Trophoblast cell (in vitro differentiated cells and primary cell): ENCODE data around the gene CSF3R.
A peak's percentile ranks its signal among the peaks of the same experiment; 100 is the strongest.
"Not testable (repeated sequence)": the region's sequence is repeated elsewhere in the genome, so short reads cannot be mapped to it uniquely, and the experiment has no call there.

Experiments used
- DNase-seq, 2 donors: peaks; one replicate each; pipeline ENCODE4 v3.0.0-alpha.2; 2016
- H2AFZ ChIP-seq: 2 replicates; pipeline ENCODE4 v1.6.1; 2013; ENCODE audit warnings: low read length, moderate library complexity, mild to moderate bottlenecking; ENCODE audit not compliant: insufficient read depth, poor library complexity
- H2AK5ac ChIP-seq: 2 replicates; pipeline ENCODE4 v1.6.1; 2013; ENCODE audit warnings: mild to moderate bottlenecking, low read length
- H2BK120ac ChIP-seq: 2 replicates; pipeline ENCODE4 v1.6.1; 2013; ENCODE audit warnings: low read length, mild to moderate bottlenecking, moderate library complexity; ENCODE audit not compliant: insufficient read depth, poor library complexity
- H2BK12ac ChIP-seq: 2 replicates; pipeline ENCODE4 v1.6.1; 2013; ENCODE audit warnings: mild to moderate bottlenecking, low read length, moderate library complexity
- H2BK5ac ChIP-seq: 2 replicates; pipeline ENCODE4 v1.6.1; 2013; ENCODE audit warnings: low read length, low read depth, moderate library complexity, mild to moderate bottlenecking; ENCODE audit not compliant: poor library complexity
- H3K14ac ChIP-seq: 2 replicates; pipeline ENCODE4 v1.6.1; 2013; ENCODE audit warnings: mild to moderate bottlenecking, low read length
- H3K18ac ChIP-seq: 2 replicates; pipeline ENCODE4 v1.6.1; 2013; ENCODE audit warnings: mild to moderate bottlenecking, low read length
- H3K23ac ChIP-seq: 2 replicates; pipeline ENCODE4 v1.6.1; 2013; ENCODE audit warnings: low read length
- H3K27ac ChIP-seq: 2 replicates; pipeline ENCODE4 v1.5.1; 2013; ENCODE audit warnings: low read depth, mild to moderate bottlenecking, inconsistent platforms, low read length, moderate library complexity
- H3K27me3 ChIP-seq: 2 replicates; pipeline ENCODE4 v1.6.1; 2013; ENCODE audit warnings: inconsistent platforms, mild to moderate bottlenecking, low read length, moderate library complexity; ENCODE audit not compliant: insufficient read depth
- H3K36me3 ChIP-seq, 2 experiments: 1 replicate in 1 of 2; 2 replicates in 1 of 2; pipeline ENCODE4 v1.6.1; 2013; ENCODE audit warnings: low read length in 2 of 2, mild to moderate bottlenecking in 2 of 2, moderate library complexity in 1 of 2; ENCODE audit not compliant: insufficient read depth in 2 of 2, control insufficient read depth in 1 of 2
- H3K4ac ChIP-seq: 2 replicates; pipeline ENCODE4 v1.6.1; 2013; ENCODE audit warnings: low read depth, mild to moderate bottlenecking, low read length, moderate library complexity
- H3K4me1 ChIP-seq, 2 experiments: 1 replicate in 1 of 2; 2 replicates in 1 of 2; pipeline ENCODE4 v1.6.1; 2013; ENCODE audit warnings: low read length in 2 of 2, mild to moderate bottlenecking in 2 of 2, moderate library complexity in 1 of 2; ENCODE audit not compliant: insufficient read depth in 2 of 2, control insufficient read depth in 1 of 2
- H3K4me2 ChIP-seq: 2 replicates; pipeline ENCODE4 v1.6.1; 2013; ENCODE audit warnings: inconsistent platforms, mild to moderate bottlenecking, low read length, moderate library complexity
- H3K4me3 ChIP-seq: 2 replicates; pipeline ENCODE4 v1.5.1; 2013; ENCODE audit warnings: mild to moderate bottlenecking, low read depth, low read length, inconsistent platforms
- H3K79me1 ChIP-seq: one replicate; pipeline ENCODE4 v1.6.1; 2013; ENCODE audit warnings: low read length
- H3K79me2 ChIP-seq: 2 replicates; pipeline ENCODE4 v1.6.1; 2013; ENCODE audit warnings: low read length, mild to moderate bottlenecking; ENCODE audit not compliant: control insufficient read depth, insufficient read depth, poor library complexity
- H3K9ac ChIP-seq: 2 replicates; pipeline ENCODE4 v1.6.1; 2013; ENCODE audit warnings: mild to moderate bottlenecking, low read length
- H3K9me3 ChIP-seq: 2 replicates; pipeline ENCODE4 v1.6.1; 2013; ENCODE audit warnings: low read depth, mild to moderate bottlenecking, control low read depth, inconsistent platforms, low read length; ENCODE audit not compliant: insufficient read depth
- H4K12ac ChIP-seq: 2 replicates; pipeline ENCODE4 v1.6.1; 2013; ENCODE audit warnings: low read depth, mild to moderate bottlenecking, low read length, moderate library complexity
- H4K8ac ChIP-seq: 2 replicates; pipeline ENCODE4 v1.6.1; 2013; ENCODE audit warnings: low read depth, mild to moderate bottlenecking, low read length, moderate library complexity
- H4K91ac ChIP-seq: one replicate; pipeline ENCODE4 v1.6.1; 2013; ENCODE audit warnings: low read depth, mild to moderate bottlenecking, low read length, moderate library complexity
- WGBS: extraction: QIAGEN DNeasy Blood & Tissue Kit; methylation state at CpG from one replicate; pipeline ENCODE4 v1.1.7; 2013; ENCODE audit warnings: missing lambda C conversion rate; ENCODE audit not compliant: insufficient read length, insufficient coverage; ENCODE audit errors: extremely low coverage; 5-methylcytosine and 5-hydroxymethylcytosine counted together

The CSF3R gene

DNA sequence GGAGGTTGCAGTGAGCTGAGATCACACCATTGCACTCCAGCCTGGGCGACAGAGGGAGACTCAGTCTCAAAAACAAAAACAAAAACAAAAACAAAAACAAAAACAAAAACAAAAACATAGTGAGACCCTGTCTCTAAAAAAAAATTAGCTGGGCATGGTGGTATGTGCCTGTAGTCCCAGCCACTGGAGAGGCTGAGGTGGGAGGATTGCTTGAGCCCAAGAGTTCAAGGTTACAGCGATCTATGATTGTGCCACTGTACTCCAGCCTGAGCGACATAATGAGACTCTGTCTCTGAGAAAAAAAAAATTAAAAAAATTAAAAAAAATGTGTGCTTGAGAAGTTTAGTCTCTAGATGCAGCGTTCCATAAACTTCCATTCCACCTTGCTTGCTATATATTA, 19.2 kb upstream of the CSF3R start:
- H3K23ac ChIP-seq, H3K9ac ChIP-seq, H4K12ac ChIP-seq, H3K18ac ChIP-seq, H2BK120ac ChIP-seq, H3K4me3 ChIP-seq, H3K9me3 ChIP-seq, H2AK5ac ChIP-seq, H3K27ac ChIP-seq, H2BK5ac ChIP-seq, H3K4me2 ChIP-seq, H4K91ac ChIP-seq, H3K14ac ChIP-seq, H3K36me3 ChIP-seq, H3K79me2 ChIP-seq, H3K79me1 ChIP-seq, H2BK12ac ChIP-seq, H2AFZ ChIP-seq, H4K8ac ChIP-seq, H3K4me1 ChIP-seq, H3K4ac ChIP-seq, DNase-seq, H3K27me3 ChIP-seq: not testable (repeated sequence)
- WGBS: no CpG with 5 or more reads among the region's 4 CpGs

DNA sequence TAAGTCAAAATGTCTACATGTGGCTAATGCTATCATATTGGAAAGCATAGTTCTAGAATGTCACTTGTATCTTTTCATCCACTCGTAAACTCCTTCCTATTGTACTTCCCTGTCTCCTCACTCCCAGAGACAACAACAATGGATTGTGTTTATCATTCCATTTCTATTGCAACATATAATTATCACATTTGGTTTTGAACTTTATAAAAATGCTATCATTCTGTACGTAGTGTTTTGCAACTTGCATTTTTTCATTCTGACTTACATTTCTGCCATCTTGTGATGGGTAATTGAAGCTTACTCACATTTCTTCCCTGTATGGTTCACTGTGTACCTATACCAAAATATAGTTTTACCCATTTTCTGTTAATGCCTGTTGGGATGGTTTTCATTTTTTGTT, 14.5 kb upstream of the CSF3R start:
- Histone ChIP-seq H3K4me3 (no peak overlapping the region), H2AFZ (no peak overlapping the region), H3K4me1 (no peaks in the 10 kb centered on the region), H3K27ac (no peak overlapping the region), H2AK5ac (no peak overlapping the region), H2BK120ac (no peak overlapping the region), H3K9ac (no peak overlapping the region), H3K79me1 (no peaks in the 10 kb centered on the region), H3K36me3 (no peaks in the 10 kb centered on the region), H3K9me3 (no peaks in the 10 kb centered on the region), H4K91ac (no peak overlapping the region), H3K4ac (no peak overlapping the region), H4K8ac (no peak overlapping the region), H3K14ac (no peak overlapping the region), H3K79me2 (no peaks in the 10 kb centered on the region), H4K12ac (no peak overlapping the region), H3K4me2 (no peak overlapping the region), H3K27me3 (no peaks in the 10 kb centered on the region), H3K23ac (no peak overlapping the region), H2BK5ac (no peak overlapping the region), H3K18ac (no peak overlapping the region), H2BK12ac (no peak overlapping the region)
- DNase-seq: peak in 1 of 2 donors; percentile 93
- no CpG with 5 or more reads among the region's 2 CpGs for WGBS

DNA sequence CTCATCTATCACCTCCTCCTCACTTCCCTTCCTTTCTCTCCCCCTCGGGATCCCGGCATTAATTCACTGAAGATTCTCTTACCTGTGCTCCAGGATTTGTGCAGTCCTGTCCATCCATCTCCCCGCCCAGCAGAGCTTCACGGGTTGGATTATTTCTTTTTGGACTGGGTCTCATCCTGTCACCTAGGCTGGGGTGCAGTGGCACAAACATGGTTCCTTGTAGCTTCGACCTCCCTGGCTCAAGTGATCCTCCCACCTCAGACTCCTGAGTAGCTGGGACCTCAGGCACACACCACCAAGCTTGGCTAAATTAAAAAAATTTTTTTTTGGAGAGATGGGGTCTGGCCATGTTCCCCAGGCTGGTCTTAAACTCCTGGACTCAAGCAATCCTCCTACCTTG, 12.3 kb upstream of the CSF3R start:
- Histone ChIP-seq H3K27me3 (no peaks in the 10 kb centered on the region), H4K8ac (no peak overlapping the region), H3K4me2 (no peak overlapping the region), H3K79me1 (no peaks in the 10 kb centered on the region), H2BK12ac (no peak overlapping the region), H3K9ac (no peak overlapping the region), H2AFZ (no peak overlapping the region), H3K79me2 (no peaks in the 10 kb centered on the region), H3K23ac (no peak overlapping the region), H4K12ac (no peak overlapping the region), H3K9me3 (no peaks in the 10 kb centered on the region), H3K14ac (no peak overlapping the region), H4K91ac (no peak overlapping the region), H3K18ac (no peak overlapping the region), H3K27ac (no peak overlapping the region), H2AK5ac (no peak overlapping the region), H2BK5ac (no peak overlapping the region), H2BK120ac (no peak overlapping the region), H3K4me3 (no peak overlapping the region), H3K4me1 (no peaks in the 10 kb centered on the region), H3K4ac (no peak overlapping the region), H3K36me3 (no peaks in the 10 kb centered on the region)
- WGBS: 83% methylated on average over 1 of the region's 5 CpGs
- DNase-seq: no peak

DNA sequence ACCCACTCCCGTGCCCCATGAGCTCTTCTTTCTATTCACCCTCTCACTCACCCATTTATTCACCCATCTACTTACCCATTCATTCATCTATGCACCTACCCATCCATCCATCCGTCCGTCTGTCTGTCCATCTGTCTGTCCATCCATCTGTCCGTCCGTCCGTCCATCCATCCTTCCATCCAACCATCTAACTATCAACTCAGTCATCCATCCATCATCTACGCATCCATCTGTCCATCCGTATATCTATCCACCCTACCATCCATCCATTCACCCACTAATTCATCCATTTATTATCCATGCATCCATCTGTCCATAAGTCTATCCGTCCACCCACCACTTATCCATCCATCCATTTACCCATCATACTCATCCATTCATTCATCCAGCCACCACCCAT, 10.8 kb upstream of the CSF3R start:
- no peak overlapping the region for H2AFZ ChIP-seq
- H3K79me1 ChIP-seq: no peaks in the 10 kb centered on the region
- no peak overlapping the region for H3K23ac ChIP-seq
- H3K27ac ChIP-seq: no peak overlapping the region
- no peak overlapping the region for H2BK120ac ChIP-seq
- no peak overlapping the region for H3K9ac ChIP-seq
- no peak overlapping the region for H3K4me2 ChIP-seq
- H4K12ac ChIP-seq: no peak overlapping the region
- no peak overlapping the region for H3K14ac ChIP-seq
- H3K27me3 ChIP-seq: no peaks in the 10 kb centered on the region
- H3K79me2 ChIP-seq: no peaks in the 10 kb centered on the region
- no peak overlapping the region for H2AK5ac ChIP-seq
- DNase-seq: no peak
- H3K18ac ChIP-seq: no peak overlapping the region
- no peaks in the 10 kb centered on the region for H3K9me3 ChIP-seq
- H4K91ac ChIP-seq: no peak overlapping the region
- H3K36me3 ChIP-seq: no peaks in the 10 kb centered on the region
- H3K4ac ChIP-seq: no peak overlapping the region
- no peak overlapping the region for H2BK12ac ChIP-seq
- 100% methylated on average over 2 of the region's 9 CpGs for whole genome bisulfite sequencing
- no peaks in the 10 kb centered on the region for H3K4me1 ChIP-seq
- H3K4me3 ChIP-seq: no peak overlapping the region
- H4K8ac ChIP-seq: no peak overlapping the region
- H2BK5ac ChIP-seq: no peak overlapping the region
